GM19328 (cell line): ENCODE results near the gene DNAJB8.

Experiments
- ATAC-seq: cut with Tn5 transposase; IDR thresholded peaks from one replicate; pipeline ENCODE4 v1.9.1; 2021; ENCODE audit warnings: mild to moderate bottlenecking, moderate library complexity; ENCODE audit not compliant: unreplicated experiment

Gene DNAJB8

DNA sequence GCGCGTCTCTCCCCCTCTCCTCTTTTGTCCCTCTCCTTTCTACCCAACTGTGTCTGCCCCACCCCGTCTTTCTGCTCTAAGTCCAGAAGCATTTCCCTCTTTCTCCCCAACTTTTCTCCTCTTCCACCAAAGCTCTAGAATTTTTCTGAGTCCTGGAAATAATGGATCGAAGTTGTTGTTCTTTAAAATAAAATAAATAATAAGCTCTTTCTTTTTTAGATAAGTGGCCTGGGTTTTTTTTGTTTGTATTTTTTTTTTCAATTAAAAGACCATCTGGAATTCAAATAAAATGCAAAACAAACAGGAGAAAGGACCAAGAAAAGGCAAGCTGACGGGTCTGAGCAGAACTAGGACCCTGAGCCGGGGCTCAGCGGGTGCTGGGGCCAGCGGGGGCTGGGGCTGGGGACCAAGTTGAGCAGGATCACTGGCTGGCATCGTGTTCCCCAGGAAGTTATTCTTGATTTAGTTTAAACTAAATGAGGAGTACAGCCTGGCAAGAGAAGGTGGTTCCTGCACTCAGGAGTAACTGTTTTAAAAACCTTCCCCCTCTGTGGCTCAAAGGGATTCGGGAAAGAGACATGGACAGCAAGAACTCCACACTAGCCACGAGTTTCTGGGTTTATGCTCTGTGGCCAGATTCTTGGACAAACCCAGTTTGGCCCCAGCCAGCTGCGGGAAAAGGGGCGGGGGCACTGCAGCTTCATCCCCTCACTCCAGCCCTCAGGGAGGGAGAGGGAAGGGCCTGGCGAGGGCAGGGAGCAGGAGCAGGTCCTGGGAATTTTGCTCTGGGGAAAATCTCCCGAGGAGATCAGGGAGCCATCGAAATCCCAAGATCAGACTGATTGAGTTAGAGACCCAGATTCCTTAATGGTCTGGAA is 18.0 kb upstream of the DNAJB8 start:
- ATAC-seq = no peak

DNA sequence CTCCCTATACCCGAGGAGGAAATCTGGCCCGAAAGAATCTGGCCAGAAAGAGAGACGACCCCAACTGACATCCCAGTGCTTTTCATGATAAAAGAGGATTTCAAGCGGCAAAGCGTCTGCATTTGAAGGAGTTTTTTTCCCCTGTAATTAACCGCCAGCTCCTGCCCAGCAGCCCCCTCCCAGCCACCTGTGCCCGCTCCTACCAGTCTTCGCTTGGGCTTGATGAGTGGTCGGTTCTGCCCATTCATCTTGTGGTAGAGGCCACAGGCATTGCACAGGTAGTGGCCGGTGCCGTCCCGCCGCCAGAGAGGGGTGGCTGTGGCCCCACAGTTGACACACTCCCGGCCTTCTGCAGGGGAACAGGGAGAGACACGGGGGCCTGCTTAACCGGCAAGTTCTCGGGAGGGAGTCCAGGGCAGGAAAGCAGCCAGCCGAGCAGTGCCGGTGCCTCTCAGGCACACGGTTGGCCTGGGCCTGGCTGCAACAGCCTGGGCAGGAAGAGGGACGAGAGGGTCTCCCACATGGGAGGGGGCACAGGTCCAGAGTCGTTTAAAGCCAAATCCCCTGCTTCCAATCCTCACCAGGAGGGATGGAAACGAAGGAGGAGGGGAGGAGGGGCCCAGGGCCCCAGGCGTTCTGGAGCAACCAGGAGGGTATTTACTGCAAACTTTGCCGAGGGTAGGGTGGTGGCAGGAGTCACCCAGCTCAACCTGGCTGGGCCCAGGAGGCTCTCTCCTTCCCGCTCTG is 17.1 kb upstream of the DNAJB8 start:
- no peak for ATAC-seq

GRCh38 chr3:128482666-128483656 is 16.3 kb upstream of the DNAJB8 start:
- ATAC-seq = no peak

DNA sequence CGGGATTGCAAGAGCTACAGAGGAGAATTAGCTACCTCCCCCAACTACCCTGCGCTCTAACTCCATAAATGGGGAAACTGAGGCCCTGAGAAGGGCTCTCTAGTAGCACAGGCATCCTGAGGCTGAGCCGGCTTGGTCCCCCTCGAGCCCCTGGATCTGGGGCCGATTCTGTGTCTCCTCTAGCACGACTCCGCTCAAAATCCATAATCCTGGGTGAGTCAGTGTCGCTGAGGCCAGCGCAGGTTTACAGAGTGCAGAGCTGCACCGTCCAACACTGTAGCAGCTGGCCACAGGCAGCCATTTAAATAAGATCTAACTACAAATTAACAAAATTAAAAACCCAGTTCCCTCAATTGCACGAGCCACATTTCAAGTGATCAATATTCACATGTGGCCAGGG is 15.5 kb upstream of the DNAJB8 start:
- ATAC-seq = no peak

- ATAC-seq = no peak
Measured at GRCh38 chr3:128481438-128481942, 14.8 kb upstream of the DNAJB8 start.

- no peak for ATAC-seq
Measured at GRCh38 chr3:128480717-128481437, 14.2 kb upstream of the DNAJB8 start.

DNA sequence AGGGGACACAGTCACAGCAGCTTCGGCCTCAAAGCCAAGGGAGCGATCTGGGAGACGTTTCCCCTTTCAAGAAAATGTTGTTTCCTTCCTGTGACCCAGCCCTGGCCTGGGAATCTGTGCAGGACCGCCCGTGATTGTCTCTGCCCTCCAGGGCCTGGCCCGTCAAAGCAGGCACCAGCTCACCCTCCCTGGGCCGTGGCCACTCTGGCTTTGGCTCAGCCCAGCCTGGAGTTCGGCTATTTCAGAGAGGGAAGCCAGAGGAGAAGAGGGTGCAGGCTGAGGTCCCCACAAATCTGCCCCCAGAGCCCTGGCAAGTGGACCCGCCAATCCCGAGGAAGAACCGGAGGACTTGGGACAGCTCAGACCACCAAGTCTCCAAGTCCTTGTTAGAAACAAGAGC is 13.6 kb upstream of the DNAJB8 start:
- no peak for ATAC-seq

- ATAC-seq = no peak
Measured at GRCh38 chr3:128479558-128480086, 12.9 kb upstream of the DNAJB8 start.

DNA sequence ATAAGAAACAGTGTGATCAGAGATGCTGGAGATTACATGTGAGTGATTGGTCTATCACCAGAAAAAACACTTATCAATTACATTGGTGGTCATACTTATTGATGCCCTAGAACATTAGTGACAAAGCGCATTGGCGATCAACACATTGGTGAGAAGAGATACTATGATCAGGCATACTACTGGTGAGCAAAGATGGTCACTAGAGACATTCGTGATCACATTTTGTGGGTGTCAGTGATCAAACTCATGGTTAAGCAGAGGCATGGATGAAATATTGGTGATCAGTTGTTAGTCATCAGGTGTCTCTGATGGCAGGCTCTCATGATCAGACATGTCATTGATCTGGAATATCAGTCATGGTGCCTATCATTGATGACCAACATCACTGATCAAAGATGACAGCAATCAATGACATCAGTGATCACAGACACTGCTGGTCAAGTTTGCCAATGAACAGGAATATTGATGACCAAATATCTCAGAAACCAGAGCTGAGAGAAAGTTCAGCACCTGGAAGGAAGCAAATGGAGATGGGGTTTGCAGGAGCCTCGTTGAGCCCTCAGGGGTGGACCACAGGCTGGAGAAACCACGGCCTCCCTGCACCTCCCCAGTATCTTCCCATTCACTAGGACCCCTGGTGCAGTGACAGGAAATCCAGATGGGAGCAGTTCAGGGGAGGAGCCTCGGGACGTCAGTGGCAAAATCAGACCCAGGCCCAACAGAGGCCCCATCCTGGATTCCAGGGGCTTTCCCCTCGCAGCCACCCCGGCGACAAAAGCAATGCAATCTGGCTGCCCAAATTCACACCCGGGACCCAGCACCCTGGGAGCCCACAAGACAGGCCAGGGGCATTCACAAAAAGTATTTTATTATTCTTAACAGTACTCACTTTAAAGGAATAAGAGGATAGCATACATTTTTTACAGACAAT is 12.2 kb upstream of the DNAJB8 start:
- no peak for ATAC-seq

DNA sequence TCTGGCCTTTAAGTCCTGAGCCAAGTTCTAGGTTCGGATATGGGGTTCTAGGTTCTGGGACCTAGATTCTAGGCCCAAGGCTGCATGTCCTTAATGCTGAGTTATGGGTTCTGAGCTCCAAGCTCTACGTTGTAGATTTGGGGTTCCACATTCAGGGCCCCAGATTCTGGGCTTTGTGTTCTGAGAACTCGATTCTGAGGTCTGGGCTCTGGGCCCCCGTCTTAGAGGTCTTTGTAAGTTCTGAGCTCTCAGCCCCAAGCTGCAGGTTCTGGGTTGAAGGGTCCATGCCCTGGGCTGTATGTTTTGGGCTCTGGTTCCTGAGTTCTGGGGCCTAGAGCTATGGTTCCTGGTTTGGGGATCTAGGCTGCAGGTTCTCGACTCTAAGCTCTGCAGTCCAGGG is 10.0 kb upstream of the DNAJB8 start:
- no peak for ATAC-seq

- ATAC-seq = no peak
Measured at GRCh38 chr3:128475355-128475754, 8.7 kb upstream of the DNAJB8 start.

- ATAC-seq = no peak
Measured at GRCh38 chr3:128473737-128474136, 7.0 kb upstream of the DNAJB8 start.

DNA sequence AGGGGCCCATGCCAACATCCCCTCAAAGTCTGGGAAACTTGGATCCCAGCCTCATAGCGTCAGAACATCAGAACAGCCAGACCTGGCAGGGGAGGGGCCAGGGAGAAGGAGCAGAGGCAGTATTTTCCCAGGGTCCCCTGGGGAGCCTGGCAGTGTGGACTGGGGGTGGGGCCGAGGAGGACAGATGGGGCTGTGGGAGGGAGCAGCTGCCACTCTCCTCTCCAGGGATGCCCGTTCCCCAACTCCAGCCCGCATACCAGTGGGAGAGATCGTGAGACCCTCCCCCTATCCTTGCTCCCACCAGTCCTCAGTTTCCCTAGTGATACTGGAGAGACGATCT is 6.5 kb upstream of the DNAJB8 start:
- no peak for ATAC-seq

DNA sequence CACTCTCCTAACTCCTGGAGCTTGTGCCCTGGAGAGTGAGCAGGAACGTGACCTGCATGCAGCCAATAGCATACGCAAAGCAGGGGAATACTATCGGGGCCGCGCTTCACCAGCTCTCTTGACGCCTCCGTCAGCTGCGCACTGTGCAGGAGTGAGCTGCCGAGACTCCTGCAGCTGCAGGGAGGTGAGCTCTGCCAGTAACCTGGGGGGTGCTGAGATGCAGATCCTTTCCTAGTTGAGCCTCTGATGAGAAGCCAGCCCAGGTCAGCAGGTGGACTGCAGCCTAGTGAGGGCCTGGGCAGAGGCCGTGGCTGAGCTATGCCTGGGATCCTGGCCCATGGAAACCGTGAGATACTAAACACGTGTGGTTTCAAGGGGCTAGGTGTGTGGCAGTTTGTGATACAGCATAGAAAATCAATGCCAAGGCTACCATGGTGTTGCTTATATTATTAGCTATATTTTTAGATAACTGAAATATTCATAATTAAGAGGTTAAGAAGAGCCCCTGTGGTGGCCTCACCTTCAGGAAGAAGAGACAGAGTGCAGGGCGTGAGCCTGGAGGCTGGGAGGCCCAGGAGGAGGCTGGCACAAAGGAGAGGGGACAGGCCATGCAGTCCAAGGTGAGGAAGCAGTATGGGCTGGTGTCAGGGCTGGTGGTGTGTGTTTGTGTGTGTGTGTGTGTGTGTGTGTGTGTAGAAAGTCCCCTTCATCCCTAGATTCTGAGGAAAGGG is 5.9 kb upstream of the DNAJB8 start:
- ATAC-seq = no peak

DNA sequence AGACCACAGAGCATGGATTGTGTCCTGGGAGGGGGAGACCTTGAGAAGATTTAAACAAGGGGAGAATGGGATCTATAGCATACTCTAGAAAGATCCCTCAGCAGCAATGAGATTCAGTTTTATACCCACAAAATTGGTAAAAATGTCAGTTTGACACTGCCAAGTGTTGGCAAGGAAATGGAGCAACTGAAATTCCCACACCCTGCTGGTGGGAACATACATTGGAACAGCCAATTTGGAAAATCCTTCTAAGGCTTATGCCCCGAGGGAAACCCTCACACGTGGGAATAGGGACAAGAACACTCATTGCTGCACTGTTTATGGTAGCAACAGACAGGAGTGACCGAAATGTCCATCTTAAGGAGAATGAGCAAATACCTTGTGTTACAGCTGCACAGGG is 5.0 kb upstream of the DNAJB8 start:
- no peak for ATAC-seq

GRCh38 chr3:128471110-128471509 is 4.4 kb upstream of the DNAJB8 start:
- ATAC-seq = no peak

- no peak for ATAC-seq
Measured at GRCh38 chr3:128470134-128470899, 3.6 kb upstream of the DNAJB8 start.

- no peak for ATAC-seq
Measured at GRCh38 chr3:128469556-128469955, 2.9 kb upstream of the DNAJB8 start.
